HG02870 (cell line): ENCODE measurements around the gene ZZZ3.
"Not testable (repeated sequence)": the region's sequence is repeated elsewhere in the genome, so short reads cannot be mapped to it uniquely, and the experiment has no call there.

Source experiments
- ATAC-seq: cut with Tn5 transposase; IDR thresholded peaks from one replicate; pipeline ENCODE4 v1.9.1; 2021; ENCODE audit warnings: mild to moderate bottlenecking, moderate library complexity; ENCODE audit not compliant: unreplicated experiment

ZZZ3 gene

GRCh38 chr1:77682460-77683159, at the start of gene ZZZ3:
ZZZ3 (minus strand) TSS chr1:77682658; CDS start chr1:77633354, 49,304 bp downstream.
- ATAC-seq = peak; percentile 65

- ATAC-seq = no peak
Measured at GRCh38 chr1:77732090-77732489, 49.6 kb upstream of the ZZZ3 start.

GRCh38 chr1:77725706-77726105, 43.2 kb upstream of the ZZZ3 start:
- ATAC-seq = no peak

GRCh38 chr1:77718181-77718580, 35.7 kb upstream of the ZZZ3 start:
- ATAC-seq = no peak

GRCh38 chr1:77716065-77716464, 33.6 kb upstream of the ZZZ3 start:
- no peak for ATAC-seq

- ATAC-seq = no peak
Measured at GRCh38 chr1:77709727-77710126, 27.3 kb upstream of the ZZZ3 start.

- no peak for ATAC-seq
Measured at GRCh38 chr1:77706321-77706720, 23.9 kb upstream of the ZZZ3 start.

GRCh38 chr1:77704736-77705135, 22.3 kb upstream of the ZZZ3 start:
- no peak for ATAC-seq

- ATAC-seq = not testable (repeated sequence)
Measured at GRCh38 chr1:77699673-77700072, 17.2 kb upstream of the ZZZ3 start.

- no peak for ATAC-seq
Measured at GRCh38 chr1:77697441-77697840, 15.0 kb upstream of the ZZZ3 start.

GRCh38 chr1:77688939-77689338, 6.5 kb upstream of the ZZZ3 start:
- peak; percentile 54 for ATAC-seq

GRCh38 chr1:77687519-77687906, 5.1 kb upstream of the ZZZ3 start:
- no peak for ATAC-seq

GRCh38 chr1:77686796-77687518, 4.5 kb upstream of the ZZZ3 start:
- no peak for ATAC-seq

GRCh38 chr1:77683160-77684148, 996 bp upstream of the ZZZ3 start:
- peak; percentile 69 for ATAC-seq

GRCh38 chr1:77680173-77680572, 2.3 kb downstream of the ZZZ3 start:
- ATAC-seq = no peak

GRCh38 chr1:77678660-77679610, 3.5 kb downstream of the ZZZ3 start:
- ATAC-seq = no peak

- ATAC-seq = not testable (repeated sequence)
Measured at GRCh38 chr1:77674807-77675206, 7.7 kb downstream of the ZZZ3 start.

- no peak for ATAC-seq
Measured at GRCh38 chr1:77673716-77674355, 8.6 kb downstream of the ZZZ3 start.

GRCh38 chr1:77673030-77673429, 9.4 kb downstream of the ZZZ3 start:
- ATAC-seq = no peak

- peak; percentile 30 for ATAC-seq
Measured at GRCh38 chr1:77672374-77672773, 10.1 kb downstream of the ZZZ3 start.
